ENCODE results near the gene ECSCR.
"Not testable (repeated sequence)": the region's sequence is repeated elsewhere in the genome, so short reads cannot be mapped to it uniquely, and the experiment has no call there.

Gene ECSCR

DNA sequence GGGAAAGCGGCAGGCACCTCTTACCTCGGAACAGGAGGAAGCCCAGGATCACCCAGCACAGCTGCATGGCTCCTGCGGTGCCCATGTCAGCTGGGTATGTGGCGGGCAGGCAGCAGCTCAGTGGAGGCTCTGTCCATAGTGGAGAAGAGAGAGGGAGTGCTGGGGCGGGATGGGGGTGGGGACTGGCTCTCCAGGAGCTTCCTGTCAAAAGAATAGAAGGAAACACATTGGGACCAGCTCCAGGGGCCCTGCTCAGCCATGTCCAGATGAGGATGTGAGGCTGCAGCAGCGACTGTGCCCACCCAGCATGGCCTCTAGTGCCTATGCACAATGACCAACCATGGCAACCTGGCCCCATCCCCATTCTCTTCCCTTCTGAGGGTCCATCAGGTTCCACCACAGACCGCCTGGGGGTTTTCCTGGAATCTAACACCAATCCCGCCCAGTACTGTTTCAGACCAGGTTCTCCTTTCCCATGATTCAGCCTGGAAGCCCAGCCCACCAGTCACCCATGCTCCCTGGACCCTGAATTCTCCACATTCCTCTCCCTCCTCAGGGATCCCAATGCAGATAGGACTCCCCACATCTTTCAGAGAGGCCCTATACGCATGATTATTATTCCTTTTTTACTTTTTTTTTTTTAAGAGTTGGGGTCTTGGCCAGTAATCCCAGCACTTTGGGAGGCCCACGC is at the start of gene ECSCR:
Gene ECSCR, minus strand, starts transcription at position 158 of the 691 bp plus-strand sequence. Its CDS starts 73 bp downstream, at position 85.
- H3K9me3 ChIP-seq (replicated peaks in 1 of 11), result no peaks in the 10 kb centered on the region
- H3K27ac ChIP-seq, result no peak within 1 kb of the TSS
- no peak within 1 kb of the TSS for H3K4me3 ChIP-seq
- H3K36me3 ChIP-seq, result no peaks in the 10 kb centered on the region
- H3K27me3 ChIP-seq, result no peaks in the 10 kb centered on the region
- peak within 1 kb of the TSS in 1 of 11 experiments; percentile 5; a peak in 1 of 22 replicates for H3K9ac ChIP-seq
- peaks cover 18 to 56% (median 27%) of the 10 kb centered on the region in 10 experiments for H3K4me1 ChIP-seq
- TF ChIP-seq Cebpa-rat (IDR thresholded peaks at IDR 0.05), result no peak
- no peaks in the 10 kb centered on the region for H4K20me1 ChIP-seq
- peak within 1 kb of the TSS in 5 of 11 experiments; percentile 28 to 62 (median 46); a peak in 10 of 22 replicates for H3K4me2 ChIP-seq

GRCh38 chr5:139504722-139505121 is 42.2 kb upstream of the ECSCR start:
- not testable (repeated sequence) for H3K9ac ChIP-seq, H3K27ac ChIP-seq, H3K36me3 ChIP-seq, H3K27me3 ChIP-seq, H3K4me3 ChIP-seq, H4K20me1 ChIP-seq, H3K4me2 ChIP-seq
- Histone ChIP-seq H3K4me1 (peaks cover 15 to 35% (median 24%) of the 10 kb centered on the region in 10 experiments), H3K9me3 (replicated peaks in 1 of 11) (peaks cover 7 to 30% (median 18%) of the 10 kb centered on the region in 11 experiments; a peak in 21 of 22 replicates)

GRCh38 chr5:139503879-139504278 is 41.3 kb upstream of the ECSCR start:
- H3K4me3 ChIP-seq, H3K27me3 ChIP-seq, H4K20me1 ChIP-seq, H3K27ac ChIP-seq, H3K9ac ChIP-seq, H3K36me3 ChIP-seq, H3K4me2 ChIP-seq: not testable (repeated sequence)
- Histone ChIP-seq H3K9me3 (replicated peaks in 1 of 11) (peaks cover 7 to 26% (median 18%) of the 10 kb centered on the region in 11 experiments; a peak in 21 of 22 replicates), H3K4me1 (peaks cover 15 to 34% (median 24%) of the 10 kb centered on the region in 10 experiments)

- H3K9ac ChIP-seq, H3K36me3 ChIP-seq, H4K20me1 ChIP-seq, H3K27ac ChIP-seq, H3K4me3 ChIP-seq, H3K27me3 ChIP-seq: not testable (repeated sequence)
- Histone ChIP-seq H3K4me2 (peak overlapping the region in 4 of 11 experiments; percentile 10 to 32 (median 23); a peak in 3 of 22 replicates), H3K4me1 (peaks cover 15 to 28% (median 20%) of the 10 kb centered on the region in 10 experiments), H3K9me3 (replicated peaks in 1 of 11) (peaks cover 7 to 26% (median 18%) of the 10 kb centered on the region in 11 experiments; a peak in 21 of 22 replicates)
Measured at GRCh38 chr5:139503036-139503817, 40.7 kb upstream of the ECSCR start.

DNA sequence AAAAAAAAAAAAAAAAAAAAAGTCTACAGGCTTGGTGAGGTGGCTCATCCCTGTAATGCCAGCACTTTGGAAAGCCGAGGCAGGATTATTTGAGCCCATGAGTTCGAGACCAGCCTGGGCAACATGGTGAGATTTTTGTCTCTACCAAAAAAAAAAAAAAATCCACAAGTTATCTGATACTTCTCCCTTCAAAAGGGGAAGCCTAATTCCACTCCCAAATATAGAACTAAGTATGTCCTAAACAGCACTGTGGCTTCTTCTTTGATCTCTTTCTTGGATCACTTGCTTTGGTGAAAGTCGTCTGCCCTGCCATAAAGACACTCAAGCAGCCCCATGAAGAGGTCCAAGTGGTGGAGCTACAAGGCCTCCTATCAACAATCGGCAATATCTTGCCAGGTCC is 38.8 kb upstream of the ECSCR start:
- Histone ChIP-seq H3K4me2 (peak overlapping the region; percentile 46 to 73 (median 61)), H3K27ac (no peak overlapping the region), H3K36me3 (no peaks in the 10 kb centered on the region), H3K9me3 (replicated peaks in 1 of 11) (peaks cover 7 to 26% (median 18%) of the 10 kb centered on the region in 11 experiments; a peak in 21 of 22 replicates), H3K4me3 (no peak overlapping the region), H3K9ac (no peak overlapping the region), H3K4me1 (peaks cover 15 to 28% (median 22%) of the 10 kb centered on the region in 10 experiments), H4K20me1 (no peaks in the 10 kb centered on the region), H3K27me3 (no peaks in the 10 kb centered on the region)
- no peak for TF ChIP-seq Cebpa-rat (IDR thresholded peaks at IDR 0.05)

- Histone ChIP-seq H3K27me3 (no peaks in the 10 kb centered on the region), H4K20me1 (no peaks in the 10 kb centered on the region), H3K9ac (peak overlapping the region in 7 of 11 experiments; percentile 9 to 54 (median 33); a peak in 10 of 22 replicates), H3K4me1 (peaks cover 36 to 60% (median 48%) of the 10 kb centered on the region in 10 experiments), H3K4me3 (no peak overlapping the region), H3K4me2 (peak overlapping the region; percentile 37 to 70 (median 54)), H3K9me3 (replicated peaks in 1 of 11) (no peaks in the 10 kb centered on the region), H3K27ac (peak overlapping the region; percentile 11 to 81 (median 67); a peak in 20 of 22 replicates), H3K36me3 (no peaks in the 10 kb centered on the region)
- TF ChIP-seq Cebpa-rat (IDR thresholded peaks at IDR 0.05), result no peak
Measured at GRCh38 chr5:139495638-139496435, 33.3 kb upstream of the ECSCR start.

- Histone ChIP-seq H3K36me3 (no peaks in the 10 kb centered on the region), H3K4me2 (peak overlapping the region in 10 of 11 experiments; percentile 37 to 70 (median 54); a peak in 17 of 22 replicates), H3K4me1 (peaks cover 36 to 68% (median 45%) of the 10 kb centered on the region in 10 experiments), H3K27ac (peak overlapping the region in 8 of 11 experiments; percentile 11 to 81 (median 71); a peak in 12 of 22 replicates), H3K4me3 (no peak overlapping the region), H4K20me1 (no peaks in the 10 kb centered on the region), H3K9ac (0 out of 22 replicates have a peak overlapping the region, but pooled peaks of 1 of the 11 experiments have one; percentile 54), H3K27me3 (no peaks in the 10 kb centered on the region), H3K9me3 (replicated peaks in 1 of 11) (no peaks in the 10 kb centered on the region)
- TF ChIP-seq Cebpa-rat (IDR thresholded peaks at IDR 0.05), result no peak
Measured at GRCh38 chr5:139494832-139495231, 32.3 kb upstream of the ECSCR start.

- Histone ChIP-seq H4K20me1 (no peaks in the 10 kb centered on the region), H3K4me1 (peaks cover 36 to 74% (median 48%) of the 10 kb centered on the region in 10 experiments), H3K4me3 (no peak overlapping the region), H3K27ac (0 out of 22 replicates have a peak overlapping the region, but pooled peaks of 1 of the 11 experiments have one; percentile 79), H3K9ac (no peak overlapping the region), H3K36me3 (no peaks in the 10 kb centered on the region), H3K27me3 (no peaks in the 10 kb centered on the region), H3K4me2 (peak overlapping the region in 5 of 11 experiments; percentile 51 to 70 (median 57); a peak in 8 of 22 replicates), H3K9me3 (replicated peaks in 1 of 11) (no peaks in the 10 kb centered on the region)
- no peak for TF ChIP-seq Cebpa-rat (IDR thresholded peaks at IDR 0.05)
Measured at GRCh38 chr5:139494256-139494655, 31.7 kb upstream of the ECSCR start.
